ENCODE measurements around the gene SSTR4.

DNA sequence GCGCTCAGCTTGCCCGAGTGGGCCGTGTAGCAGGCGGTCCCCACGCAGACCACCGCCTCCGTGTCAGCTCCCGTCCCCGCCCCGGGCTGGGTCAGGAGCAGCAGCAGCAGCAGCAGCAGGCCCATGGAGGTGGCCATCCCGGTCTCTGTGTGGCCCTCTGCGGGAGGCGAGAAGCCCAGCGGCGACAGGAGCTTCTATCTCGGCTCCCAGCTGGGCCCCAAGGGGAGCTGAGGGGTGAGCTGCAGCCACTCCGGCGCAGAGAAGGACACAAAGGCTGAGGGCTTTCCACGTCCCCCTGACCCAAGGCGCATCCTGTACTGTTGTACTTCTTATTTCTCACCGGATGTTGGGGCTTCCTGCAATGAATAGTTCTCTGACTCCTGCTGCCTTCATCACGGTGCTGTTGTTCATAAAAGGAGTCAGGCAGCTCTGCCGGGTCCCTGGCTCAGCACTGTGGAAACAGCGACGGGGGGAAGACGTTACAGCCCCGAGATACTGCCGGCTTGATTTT is 51.0 kb downstream of the SSTR4 start, which contains the start of gene CD93:
- TF ChIP-seq, protein P1, sequence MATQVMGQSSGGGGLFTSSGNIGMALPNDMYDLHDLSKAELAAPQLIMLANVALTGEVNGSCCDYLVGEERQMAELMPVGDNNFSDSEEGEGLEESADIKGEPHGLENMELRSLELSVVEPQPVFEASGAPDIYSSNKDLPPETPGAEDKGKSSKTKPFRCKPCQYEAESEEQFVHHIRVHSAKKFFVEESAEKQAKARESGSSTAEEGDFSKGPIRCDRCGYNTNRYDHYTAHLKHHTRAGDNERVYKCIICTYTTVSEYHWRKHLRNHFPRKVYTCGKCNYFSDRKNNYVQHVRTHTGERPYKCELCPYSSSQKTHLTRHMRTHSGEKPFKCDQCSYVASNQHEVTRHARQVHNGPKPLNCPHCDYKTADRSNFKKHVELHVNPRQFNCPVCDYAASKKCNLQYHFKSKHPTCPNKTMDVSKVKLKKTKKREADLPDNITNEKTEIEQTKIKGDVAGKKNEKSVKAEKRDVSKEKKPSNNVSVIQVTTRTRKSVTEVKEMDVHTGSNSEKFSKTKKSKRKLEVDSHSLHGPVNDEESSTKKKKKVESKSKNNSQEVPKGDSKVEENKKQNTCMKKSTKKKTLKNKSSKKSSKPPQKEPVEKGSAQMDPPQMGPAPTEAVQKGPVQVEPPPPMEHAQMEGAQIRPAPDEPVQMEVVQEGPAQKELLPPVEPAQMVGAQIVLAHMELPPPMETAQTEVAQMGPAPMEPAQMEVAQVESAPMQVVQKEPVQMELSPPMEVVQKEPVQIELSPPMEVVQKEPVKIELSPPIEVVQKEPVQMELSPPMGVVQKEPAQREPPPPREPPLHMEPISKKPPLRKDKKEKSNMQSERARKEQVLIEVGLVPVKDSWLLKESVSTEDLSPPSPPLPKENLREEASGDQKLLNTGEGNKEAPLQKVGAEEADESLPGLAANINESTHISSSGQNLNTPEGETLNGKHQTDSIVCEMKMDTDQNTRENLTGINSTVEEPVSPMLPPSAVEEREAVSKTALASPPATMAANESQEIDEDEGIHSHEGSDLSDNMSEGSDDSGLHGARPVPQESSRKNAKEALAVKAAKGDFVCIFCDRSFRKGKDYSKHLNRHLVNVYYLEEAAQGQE (IDR thresholded peaks at IDR 0.05; ENCODE audit: insufficient read depth in 1 of 2, low read depth in 2 of 2, low read length in 2 of 2): no peak
- TF ChIP-seq POLR2AphosphoS5 (IDR thresholded peaks at IDR 0.05; ENCODE audit: low read depth, low read length): no peak
